Aorta (tissue), 5 donors: ENCODE results near the gene LHFPL2. TPM values are rescaled to one million over a fixed set of nuclear protein-coding genes. Genes with fewer than 3 reads are reported as not detected.

ENCODE experiments used
- ATAC-seq: fragments of 200-7000 bp; cut with Tn5 transposase; one replicate; pipeline ENCODE4 v1.9.1; 2022; ENCODE audit warnings: moderate library complexity; ENCODE audit not compliant: low FRiP score
- DNase-seq, 2 donors: peaks; one replicate each; pipeline ENCODE4 v3.0.0-alpha.2; 2020
- H3K27ac ChIP-seq, 2 donors: one replicate each; pipeline ENCODE4 v1.5.1; 2013; ENCODE audit warnings: low read length in 2 of 2, mild to moderate bottlenecking in 2 of 2, moderate library complexity in 2 of 2, control low read depth in 1 of 2, inconsistent platforms in 1 of 2, low read depth in 1 of 2
- H3K27me3 ChIP-seq, 2 donors: one replicate each; pipeline ENCODE4 v1.6.1; 2013; ENCODE audit warnings: control low read depth in 1 of 2, low read length in 1 of 2, mild to moderate bottlenecking in 1 of 2, moderate library complexity in 1 of 2; ENCODE audit not compliant: insufficient read depth in 2 of 2, control insufficient read depth in 1 of 2
- H3K36me3 ChIP-seq, 2 donors: one replicate each; pipeline ENCODE4 v1.6.1; 2013; ENCODE audit warnings: control low read depth in 1 of 2, low read length in 1 of 2, mild to moderate bottlenecking in 1 of 2; ENCODE audit not compliant: insufficient read depth in 2 of 2, control insufficient read depth in 1 of 2
- H3K4me1 ChIP-seq, 2 donors: one replicate each; pipeline ENCODE4 v1.6.1; 2013; ENCODE audit warnings: low read length in 2 of 2, control low read depth in 1 of 2, mild to moderate bottlenecking in 1 of 2, moderate library complexity in 1 of 2; ENCODE audit not compliant: insufficient read depth in 2 of 2, control insufficient read depth in 1 of 2
- H3K4me3 ChIP-seq, 2 donors: one replicate each; pipeline ENCODE4 v1.5.1; 2013; ENCODE audit warnings: low read length in 2 of 2, control low read depth in 1 of 2, mild to moderate bottlenecking in 1 of 2
- H3K9me3 ChIP-seq: one replicate; pipeline ENCODE4 v1.6.1; 2013; ENCODE audit warnings: mild to moderate bottlenecking, low read length; ENCODE audit not compliant: control insufficient read depth
- WGBS, 2 donors: extraction: QIAGEN DNeasy Blood & Tissue Kit; methylation state at CpG; one replicate each; pipeline ENCODE4 v1.1.7; 2013; 5-methylcytosine and 5-hydroxymethylcytosine counted together
- intact Hi-C, 2 donors: fragments of 100-400 bp; cut with DNase I; formaldehyde crosslinking; loops; one replicate each; pipeline versions ENCODE4 v1.14.2 to v1.15.0; 2022
- polyA plus RNA-seq, 2 donors: library from polyadenylated mRNA; stranded (reverse); fragments of 200-250 nt; gene quantifications; one replicate each; pipeline ENCODE4 v1.2.3, GENCODE V29; 2013
- total RNA-seq, 2 donors: library from RNA; stranded (reverse); fragmentation: NEBNext Ultra II Directional; extraction: Animal tissue kit (Norgen Biotek cat#: 25700); gene quantifications; one replicate each; pipeline ENCODE4 v1.2.1, GENCODE V29; 2021
- donor health status: healthy with polysubstance abuse.
- donor health status: Bipolar disorder and iron deficiency.
- donor health status: DM: no; HTN: no; CAD: no.
- donor health status: DM: no; HTN: no; CAD: no.
- donor health status: DM: yes; HTN: yes; CAD: no.

LHFPL2 gene
- total and polyA plus RNA-seq, 4 donors, result 16.4 to 43.1 (median 29.3) TPM

GRCh38 chr5:78588507-78588906 is 60.1 kb downstream of the LHFPL2 start:
- H3K9me3 ChIP-seq, result no peaks in the 10 kb centered on the region
- H3K36me3 ChIP-seq, result no peaks in the 10 kb centered on the region
- H3K27ac ChIP-seq, result no peak overlapping the region
- DNase-seq, result no peak
- H3K4me1 ChIP-seq, result peaks cover 10% of the 10 kb centered on the region in 2 donors
- intact Hi-C loops, result no loop called here
- H3K27me3 ChIP-seq, result no peaks in the 10 kb centered on the region
- no peak for ATAC-seq
- no peak overlapping the region for H3K4me3 ChIP-seq

- Histone ChIP-seq H3K27ac (no peak overlapping the region), H3K4me3 (no peak overlapping the region), H3K9me3 (no peaks in the 10 kb centered on the region), H3K27me3 (no peaks in the 10 kb centered on the region), H3K36me3 (no peaks in the 10 kb centered on the region), H3K4me1 (peaks cover 10% of the 10 kb centered on the region in 2 donors)
- ATAC-seq (peak; percentile 72), DNase-seq (no peak)
- WGBS, 2 donors, result 22 to 32% methylated on average over 3 of the region's 3 CpGs
- intact Hi-C loops, result no loop called here
Measured at GRCh38 chr5:78587775-78588291, 60.7 kb downstream of the LHFPL2 start.

- WGBS, 2 donors, result 46 to 50% methylated on average over 4 of the region's 4 CpGs
- ATAC-seq (peak; percentile 64), DNase-seq (no peak)
- intact Hi-C loops, result no loop called here
- Histone ChIP-seq H3K4me3 (no peak overlapping the region), H3K27ac (peak overlapping the region in 1 of 2 donors; percentile 17), H3K36me3 (no peaks in the 10 kb centered on the region), H3K27me3 (no peaks in the 10 kb centered on the region), H3K4me1 (peaks cover 10% of the 10 kb centered on the region in 2 donors), H3K9me3 (no peaks in the 10 kb centered on the region)
Measured at GRCh38 chr5:78587081-78587774, 61.3 kb downstream of the LHFPL2 start.

GRCh38 chr5:78586251-78586650 is 62.3 kb downstream of the LHFPL2 start:
- no peak overlapping the region for H3K27ac ChIP-seq
- H3K36me3 ChIP-seq, result no peaks in the 10 kb centered on the region
- WGBS, 2 donors, result 77% methylated on average over 6 of the region's 6 CpGs
- intact Hi-C loops, result no loop called here
- H3K4me3 ChIP-seq, result no peak overlapping the region
- peaks cover 6% of the 10 kb centered on the region in 2 donors for H3K4me1 ChIP-seq
- peak; percentile 50 for ATAC-seq
- H3K9me3 ChIP-seq, result no peaks in the 10 kb centered on the region
- no peaks in the 10 kb centered on the region for H3K27me3 ChIP-seq
- peak in 1 of 2 donors; percentile 71 for DNase-seq

- no peak for ATAC-seq
- no peaks in the 10 kb centered on the region for H3K27me3 ChIP-seq
- intact Hi-C loops, result no loop called here
- H3K9me3 ChIP-seq, result no peaks in the 10 kb centered on the region
- peaks cover 2 to 6% of the 10 kb centered on the region in 2 donors for H3K4me1 ChIP-seq
- no peak for DNase-seq
- H3K4me3 ChIP-seq, result no peak overlapping the region
- no peak overlapping the region for H3K27ac ChIP-seq
- H3K36me3 ChIP-seq, result no peaks in the 10 kb centered on the region
Measured at GRCh38 chr5:78578015-78578414, 70.6 kb downstream of the LHFPL2 start.

GRCh38 chr5:78577071-78577807 is 71.3 kb downstream of the LHFPL2 start:
- Histone ChIP-seq H3K36me3 (no peaks in the 10 kb centered on the region), H3K27ac (peak overlapping the region in 1 of 2 donors; percentile 28), H3K27me3 (no peaks in the 10 kb centered on the region), H3K4me3 (no peak overlapping the region), H3K4me1 (peaks cover 2 to 6% of the 10 kb centered on the region in 2 donors), H3K9me3 (no peaks in the 10 kb centered on the region)
- no peak for DNase-seq
- intact Hi-C loops, result no loop called here
- 24 to 25% methylated on average over 8 of the region's 8 CpGs for WGBS, 2 donors
- ATAC-seq, result peak; percentile 62

- no peaks in the 10 kb centered on the region for H3K27me3 ChIP-seq
- no peaks in the 10 kb centered on the region for H3K36me3 ChIP-seq
- no peak for ATAC-seq
- no peak for DNase-seq
- no peak overlapping the region for H3K4me3 ChIP-seq
- intact Hi-C loops, result no loop called here
- WGBS, 2 donors, result 67 to 75% methylated on average over 3 of the region's 3 CpGs
- H3K9me3 ChIP-seq, result no peaks in the 10 kb centered on the region
- no peak overlapping the region for H3K27ac ChIP-seq
- H3K4me1 ChIP-seq, result peaks cover 2 to 6% of the 10 kb centered on the region in 2 donors
Measured at GRCh38 chr5:78576376-78576775, 72.2 kb downstream of the LHFPL2 start.

- H3K9me3 ChIP-seq, result no peaks in the 10 kb centered on the region
- peaks cover 4 to 6% of the 10 kb centered on the region in 2 donors for H3K4me1 ChIP-seq
- no peaks in the 10 kb centered on the region for H3K36me3 ChIP-seq
- intact Hi-C loops, result no loop called here
- ATAC-seq (peak; percentile 51), DNase-seq (no peak)
- H3K4me3 ChIP-seq, result no peak overlapping the region
- peak overlapping the region in 1 of 2 donors; percentile 72 for H3K27ac ChIP-seq
- WGBS, 2 donors, result 28 to 35% methylated on average over 7 of the region's 7 CpGs
- no peaks in the 10 kb centered on the region for H3K27me3 ChIP-seq
Measured at GRCh38 chr5:78574731-78575161, 73.8 kb downstream of the LHFPL2 start.
